C4-2B (cell line): ENCODE data around the gene MAST4.

ENCODE experiments used
- H3K27ac ChIP-seq: fragments of 450-650 bp; 2 replicates; pipeline ENCODE4 v1.5.1; 2017
- ZFX ChIP-seq: fragments of 450-650 bp; IDR thresholded peaks from 2 replicates; pipeline ENCODE4 v1.6.1; 2017
- TF ChIP-seq, protein P1 (sequence below): fragments of 450-650 bp; conservative IDR thresholded peaks from 2 replicates; pipeline ENCODE4 v1.5.1; 2017; ENCODE audit warnings: mild to moderate bottlenecking

MAST4 gene

GRCh38 chr5:66875315-66875714 is 279.1 kb downstream of the MAST4 start:
- H3K27ac ChIP-seq: no peak overlapping the region
- TF ChIP-seq ZFX: no peak

DNA sequence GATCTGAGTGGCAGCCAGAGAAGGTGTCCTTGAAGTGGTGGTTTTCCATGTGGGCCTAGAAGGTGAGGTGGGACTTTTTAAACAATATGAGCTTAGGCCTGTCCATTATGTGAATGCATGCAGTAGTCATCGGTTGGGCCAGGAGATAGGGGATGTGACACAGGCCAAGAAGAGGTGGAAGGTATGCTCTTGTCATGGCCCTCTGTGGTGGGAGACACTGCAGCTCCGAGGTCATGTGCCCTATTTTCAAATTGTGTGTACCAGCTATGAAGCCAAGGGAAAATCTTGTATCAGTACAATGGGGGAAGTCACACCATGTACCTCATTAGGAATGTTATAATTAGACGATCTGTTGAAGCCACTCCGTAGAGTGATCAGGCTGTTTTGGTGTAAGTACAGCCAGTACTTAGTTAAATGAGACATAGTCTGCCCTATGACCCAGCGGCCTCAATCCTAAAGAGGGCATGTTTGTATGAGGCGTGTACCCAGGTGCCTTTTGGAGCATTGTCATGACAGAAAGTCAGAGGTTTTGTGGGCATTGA is 280.1 kb downstream of the MAST4 start:
- H3K27ac ChIP-seq: no peak overlapping the region
- TF ChIP-seq, protein P1, sequence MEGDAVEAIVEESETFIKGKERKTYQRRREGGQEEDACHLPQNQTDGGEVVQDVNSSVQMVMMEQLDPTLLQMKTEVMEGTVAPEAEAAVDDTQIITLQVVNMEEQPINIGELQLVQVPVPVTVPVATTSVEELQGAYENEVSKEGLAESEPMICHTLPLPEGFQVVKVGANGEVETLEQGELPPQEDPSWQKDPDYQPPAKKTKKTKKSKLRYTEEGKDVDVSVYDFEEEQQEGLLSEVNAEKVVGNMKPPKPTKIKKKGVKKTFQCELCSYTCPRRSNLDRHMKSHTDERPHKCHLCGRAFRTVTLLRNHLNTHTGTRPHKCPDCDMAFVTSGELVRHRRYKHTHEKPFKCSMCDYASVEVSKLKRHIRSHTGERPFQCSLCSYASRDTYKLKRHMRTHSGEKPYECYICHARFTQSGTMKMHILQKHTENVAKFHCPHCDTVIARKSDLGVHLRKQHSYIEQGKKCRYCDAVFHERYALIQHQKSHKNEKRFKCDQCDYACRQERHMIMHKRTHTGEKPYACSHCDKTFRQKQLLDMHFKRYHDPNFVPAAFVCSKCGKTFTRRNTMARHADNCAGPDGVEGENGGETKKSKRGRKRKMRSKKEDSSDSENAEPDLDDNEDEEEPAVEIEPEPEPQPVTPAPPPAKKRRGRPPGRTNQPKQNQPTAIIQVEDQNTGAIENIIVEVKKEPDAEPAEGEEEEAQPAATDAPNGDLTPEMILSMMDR: no peak
- no peak for TF ChIP-seq ZFX

DNA sequence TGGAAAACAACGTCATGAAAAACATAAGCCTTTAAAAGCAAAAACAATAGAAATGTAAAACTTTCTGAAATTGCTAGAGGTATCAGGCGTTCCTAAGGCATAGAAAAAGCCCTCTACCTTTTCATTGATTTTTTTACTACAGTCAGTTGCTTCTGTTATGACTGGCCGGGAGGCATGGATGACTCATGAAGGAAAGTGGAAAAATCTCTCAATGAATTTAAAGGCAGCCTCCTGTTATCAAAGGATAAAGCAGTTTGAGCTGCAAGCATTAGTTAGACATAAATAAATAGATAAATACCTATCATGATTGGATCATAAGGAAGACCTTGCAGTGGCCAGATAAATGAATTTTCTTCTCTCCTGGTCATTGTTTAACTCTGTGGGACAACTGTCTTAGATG is 281.6 kb downstream of the MAST4 start:
- H3K27ac ChIP-seq: no peak overlapping the region

GRCh38 chr5:66880401-66880800 is 284.2 kb downstream of the MAST4 start:
- TF ChIP-seq, protein P1: no peak
- no peak overlapping the region for H3K27ac ChIP-seq

More for the DNA sequence above, 281.6 kb downstream of the MAST4 start:
- TF ChIP-seq, protein P1: no peak
- TF ChIP-seq ZFX: no peak

- H3K27ac ChIP-seq: no peak overlapping the region
- TF ChIP-seq, protein P1: no peak
- TF ChIP-seq ZFX: no peak
These were observed 285.4 kb downstream of the MAST4 start for GRCh38 chr5:66881480-66882161.

GRCh38 chr5:66882606-66883227 is 286.5 kb downstream of the MAST4 start:
- no peak for TF ChIP-seq ZFX
- TF ChIP-seq, protein P1: no peak
- no peak overlapping the region for H3K27ac ChIP-seq

GRCh38 chr5:66884564-66885243 is 288.5 kb downstream of the MAST4 start:
- TF ChIP-seq ZFX: no peak
- TF ChIP-seq, protein P1: no peak
- H3K27ac ChIP-seq: no peak overlapping the region
